Activated CD4-positive, alpha-beta T cell treated with anti-CD3 and anti-CD28 coated beads for 24 hours (primary cell): ENCODE measurements around the gene CELF4.

Experiments
- DNase-seq, 2 donors: peaks; one replicate each; pipeline ENCODE4 v3.0.0-alpha.2; 2020; ENCODE audit warnings: low read depth in 2 of 2

CELF4 gene

GRCh38 chr18:37258131-37258530 lies 307.5 kb downstream of the CELF4 start:
- no peak for DNase-seq

DNA sequence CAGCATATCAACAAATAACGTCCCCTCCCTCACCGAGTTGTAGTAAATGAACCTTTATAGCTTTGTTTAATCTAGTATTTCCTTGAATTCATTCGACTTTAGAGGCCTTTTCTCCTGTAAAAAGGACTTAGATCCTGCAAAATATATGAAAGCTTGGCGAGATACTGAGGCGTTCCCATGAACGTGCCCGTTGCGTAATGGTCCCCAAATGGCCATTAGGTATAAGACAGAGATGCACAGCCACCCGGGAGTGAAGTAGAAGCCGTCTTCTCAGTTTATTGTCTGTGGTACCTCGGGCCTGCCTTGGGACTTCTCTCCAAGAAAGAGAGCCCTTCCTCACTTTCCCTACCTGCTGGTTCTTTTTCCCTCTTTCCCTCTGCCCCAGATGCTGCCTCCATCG lies 310.6 kb downstream of the CELF4 start:
- DNase-seq, result no peak

GRCh38 chr18:37254236-37254754 lies 311.3 kb downstream of the CELF4 start:
- DNase-seq, result no peak

- no peak for DNase-seq
Observed at GRCh38 chr18:37253394-37254235, 312.0 kb downstream of the CELF4 start.

DNA sequence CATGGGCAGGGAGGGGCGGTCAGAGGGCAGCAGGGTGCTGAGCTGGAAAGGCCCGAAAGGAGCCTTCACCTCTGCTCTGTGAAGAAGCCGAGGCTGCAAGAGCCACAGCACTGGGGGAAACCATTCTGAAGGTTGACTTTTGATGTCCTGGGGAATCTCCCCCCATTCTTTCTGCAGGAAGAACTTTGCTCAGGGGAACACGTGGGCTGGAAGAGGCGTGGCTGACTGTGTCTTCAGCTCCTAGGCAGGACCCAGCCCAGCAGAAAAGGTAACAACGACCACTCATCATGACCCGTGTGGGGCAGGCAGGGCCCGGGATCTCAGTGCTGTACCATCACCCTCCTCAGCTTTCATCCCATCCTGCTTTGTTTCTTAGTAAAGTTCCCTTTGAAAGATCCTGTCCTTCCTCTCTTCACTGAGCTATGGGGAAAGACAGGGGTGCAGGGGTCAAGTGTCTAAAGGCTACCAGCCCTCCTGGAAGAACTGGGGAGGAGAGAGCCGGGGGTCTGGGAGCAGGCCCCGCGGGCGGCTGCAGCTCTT lies 312.7 kb downstream of the CELF4 start:
- no peak for DNase-seq

DNA sequence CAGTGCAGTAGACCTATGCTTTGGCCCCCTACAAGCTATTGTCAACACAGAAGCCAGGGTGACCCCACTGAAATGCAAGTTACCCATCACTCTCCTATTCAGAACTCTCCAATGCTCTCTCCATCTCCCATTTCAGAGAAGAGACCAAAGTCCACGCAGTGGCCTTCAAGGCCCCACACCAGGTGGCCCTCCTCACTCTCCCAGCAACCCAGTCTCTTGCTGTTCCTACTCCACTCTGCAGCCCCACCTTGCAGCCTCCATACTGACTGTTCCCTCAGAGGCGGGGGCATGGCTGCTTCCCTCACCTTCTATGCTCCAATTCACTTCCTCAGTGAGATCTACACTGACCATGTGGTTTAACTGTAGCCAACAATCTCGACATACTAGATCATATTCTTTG lies 313.3 kb downstream of the CELF4 start:
- no peak for DNase-seq

DNA sequence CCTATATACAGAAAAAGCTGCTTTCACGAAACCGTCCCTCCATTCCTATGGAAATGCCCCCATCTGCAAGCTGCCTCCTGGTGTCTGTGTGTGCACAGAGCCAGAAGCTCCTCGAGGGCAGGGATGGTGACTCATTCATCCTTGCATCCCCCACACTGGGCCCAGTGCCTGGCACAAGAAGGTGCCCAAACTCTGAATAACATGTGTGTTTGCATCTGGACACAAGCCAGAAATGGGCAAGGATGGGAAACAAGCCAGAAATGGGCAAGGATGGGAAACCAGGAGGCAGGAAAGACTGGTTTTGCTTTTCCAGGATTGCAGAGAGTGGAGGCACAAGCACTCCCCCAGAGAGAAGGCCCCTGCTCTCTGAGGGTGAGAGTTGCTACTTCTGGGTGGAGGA lies 313.9 kb downstream of the CELF4 start:
- no peak for DNase-seq

DNA sequence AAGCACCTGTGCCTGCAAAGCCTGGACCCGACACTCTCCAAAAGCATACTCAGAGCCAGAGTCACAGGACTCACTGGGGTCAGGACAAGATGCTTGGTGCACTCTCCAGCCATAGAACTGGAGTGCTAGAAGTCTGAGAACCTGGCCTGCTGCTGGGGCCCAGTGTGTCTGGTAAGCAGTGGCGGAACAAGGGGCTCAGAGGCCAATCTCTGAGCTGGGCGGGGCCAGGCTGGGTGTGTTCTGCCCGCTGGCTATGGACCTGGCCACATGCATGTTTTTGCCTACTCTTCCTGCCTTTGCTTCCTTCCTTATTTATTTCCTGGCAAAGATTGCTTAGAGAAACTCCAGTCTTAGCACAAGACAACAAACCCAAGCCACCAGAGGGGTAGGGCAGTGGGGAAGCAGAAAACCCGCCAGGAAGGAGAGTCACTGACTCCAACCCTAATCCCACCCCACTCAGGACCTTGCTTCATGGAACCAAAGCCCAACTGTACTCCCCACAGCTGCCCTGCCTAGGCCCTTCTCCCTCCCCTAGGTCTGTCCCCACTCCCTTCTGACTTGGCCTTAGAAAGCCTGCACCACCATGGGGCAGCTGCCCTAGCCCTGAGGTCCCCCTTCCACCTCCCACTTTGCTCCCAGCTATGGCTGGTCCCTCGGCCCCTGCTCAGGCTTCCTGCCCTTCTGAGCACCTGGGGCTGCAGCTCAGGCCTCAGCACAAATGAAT lies 315.5 kb downstream of the CELF4 start:
- DNase-seq, result no peak

- no peak for DNase-seq
Observed at GRCh38 chr18:37249171-37249886, 316.3 kb downstream of the CELF4 start.

- no peak for DNase-seq
Observed at GRCh38 chr18:37248281-37248680, 317.3 kb downstream of the CELF4 start.

GRCh38 chr18:37247497-37248161 lies 318.0 kb downstream of the CELF4 start:
- no peak for DNase-seq

DNA sequence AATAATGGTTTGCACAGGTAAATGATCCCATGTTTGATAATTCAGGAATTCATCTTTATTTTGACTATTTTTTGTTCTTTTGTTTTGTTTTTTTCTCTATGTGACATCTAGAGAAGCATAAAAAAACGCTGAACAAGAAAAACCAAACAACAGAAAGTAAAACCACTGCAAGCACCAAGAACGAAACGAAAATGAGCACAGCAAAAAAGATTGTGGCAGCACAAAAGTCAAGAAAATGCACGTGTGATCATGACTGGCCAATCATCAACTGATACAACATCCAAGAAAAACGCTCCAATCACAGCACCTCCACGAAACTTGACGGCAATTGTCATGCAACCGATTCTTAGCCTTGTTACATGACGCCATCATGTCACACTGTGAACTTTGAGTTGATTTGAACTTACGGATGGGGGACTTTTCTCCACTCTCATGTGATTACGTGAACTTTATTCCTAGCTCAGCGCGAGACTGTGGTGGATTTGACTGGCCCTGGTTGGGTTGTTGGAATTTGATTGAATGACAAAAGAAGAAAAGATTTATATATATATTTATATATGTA lies 318.7 kb downstream of the CELF4 start:
- DNase-seq, result no peak

DNA sequence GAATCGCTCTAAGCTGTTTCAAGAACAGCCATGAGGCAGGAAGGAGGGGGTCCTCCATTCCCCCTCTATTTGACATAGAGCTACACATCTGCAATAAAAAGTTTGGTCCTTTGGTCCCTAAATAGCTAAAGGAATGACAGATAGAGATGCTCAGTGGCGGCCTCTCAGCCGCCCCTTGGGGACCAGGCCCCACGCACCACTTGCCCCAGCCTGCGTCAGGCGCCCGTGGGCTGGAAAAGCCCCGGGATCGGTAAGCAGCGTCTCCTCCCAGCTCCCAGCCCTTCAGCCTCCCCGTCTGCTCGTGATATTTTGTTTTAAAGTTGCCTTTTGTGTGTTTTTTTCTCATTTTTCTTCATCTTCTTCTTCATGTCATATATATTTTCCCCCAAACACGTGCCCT lies 321.0 kb downstream of the CELF4 start:
- DNase-seq, result no peak

DNA sequence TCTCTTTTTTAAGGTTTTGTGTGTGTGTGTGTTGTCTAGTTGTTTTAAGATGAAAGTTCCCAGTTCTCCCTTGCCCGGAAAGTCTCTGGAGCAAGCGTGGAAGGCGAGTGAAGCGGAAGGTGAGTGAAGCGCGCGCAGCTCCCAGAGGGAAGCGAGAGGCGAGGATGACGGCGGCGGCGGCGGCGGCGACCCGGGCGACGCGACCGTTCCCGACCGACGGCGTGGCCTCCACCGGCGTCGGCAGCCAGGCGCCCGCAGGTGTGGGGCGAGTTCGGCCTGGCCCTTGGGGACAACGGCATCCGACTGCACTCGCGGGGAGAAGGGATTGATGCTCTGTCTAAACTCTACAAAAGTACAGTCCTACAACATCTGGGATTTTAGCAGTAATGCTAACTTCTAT lies 321.9 kb downstream of the CELF4 start:
- no peak for DNase-seq

DNA sequence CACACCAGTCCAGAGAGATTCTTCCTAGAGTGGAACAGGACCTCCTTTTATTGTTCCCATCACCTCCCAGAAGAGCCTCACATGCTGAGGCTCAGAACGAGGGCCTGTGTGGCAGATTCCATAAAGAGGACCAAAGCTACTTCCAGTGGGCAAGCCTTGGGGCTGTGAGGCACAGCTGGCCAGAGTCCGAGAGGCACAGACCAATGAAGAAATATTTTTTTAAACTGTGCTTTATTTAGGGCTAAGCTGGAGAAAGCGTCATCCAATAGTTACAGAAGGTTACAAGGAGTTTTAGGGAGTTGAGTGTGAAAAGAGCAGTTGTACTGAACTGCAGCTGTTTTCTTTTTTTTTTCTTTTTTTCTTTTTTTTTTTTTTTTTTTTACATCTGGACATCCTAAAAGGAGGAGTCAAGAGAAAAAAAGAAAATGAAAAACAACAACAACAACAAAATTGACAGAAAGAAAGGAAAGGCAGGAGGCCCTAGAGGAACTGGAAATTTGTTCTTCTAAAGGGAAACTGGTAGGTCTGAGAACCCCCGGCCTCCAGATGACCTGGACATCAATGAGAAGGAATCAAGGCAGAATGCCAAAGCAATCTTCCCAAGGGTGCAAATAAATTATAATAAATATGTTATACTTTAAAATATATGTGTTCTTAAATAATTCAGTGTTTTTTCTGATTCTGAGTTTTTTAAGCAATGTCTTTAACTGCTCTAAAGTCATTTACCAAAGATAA lies 322.6 kb downstream of the CELF4 start:
- DNase-seq, result no peak

DNA sequence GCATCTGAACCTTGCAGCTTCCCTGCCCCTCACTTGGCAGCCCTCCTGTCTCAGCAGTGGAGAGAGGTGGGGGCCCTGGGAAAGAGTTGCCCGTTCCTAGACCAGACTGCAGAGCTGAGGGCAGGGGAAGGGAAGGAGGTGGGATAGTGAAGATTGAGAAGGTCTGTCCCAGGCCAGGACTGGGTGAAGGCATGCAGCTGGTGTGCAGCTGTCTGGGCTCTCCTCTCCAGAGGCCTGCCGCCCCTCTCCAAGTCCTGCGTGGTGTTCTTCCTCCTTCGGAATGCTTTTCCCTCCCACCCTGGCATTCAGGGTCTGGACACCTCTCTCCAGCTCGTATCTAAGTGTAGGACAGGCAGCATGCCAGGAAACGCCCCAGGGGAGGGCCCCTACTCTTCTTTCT lies 323.5 kb downstream of the CELF4 start:
- no peak for DNase-seq

DNA sequence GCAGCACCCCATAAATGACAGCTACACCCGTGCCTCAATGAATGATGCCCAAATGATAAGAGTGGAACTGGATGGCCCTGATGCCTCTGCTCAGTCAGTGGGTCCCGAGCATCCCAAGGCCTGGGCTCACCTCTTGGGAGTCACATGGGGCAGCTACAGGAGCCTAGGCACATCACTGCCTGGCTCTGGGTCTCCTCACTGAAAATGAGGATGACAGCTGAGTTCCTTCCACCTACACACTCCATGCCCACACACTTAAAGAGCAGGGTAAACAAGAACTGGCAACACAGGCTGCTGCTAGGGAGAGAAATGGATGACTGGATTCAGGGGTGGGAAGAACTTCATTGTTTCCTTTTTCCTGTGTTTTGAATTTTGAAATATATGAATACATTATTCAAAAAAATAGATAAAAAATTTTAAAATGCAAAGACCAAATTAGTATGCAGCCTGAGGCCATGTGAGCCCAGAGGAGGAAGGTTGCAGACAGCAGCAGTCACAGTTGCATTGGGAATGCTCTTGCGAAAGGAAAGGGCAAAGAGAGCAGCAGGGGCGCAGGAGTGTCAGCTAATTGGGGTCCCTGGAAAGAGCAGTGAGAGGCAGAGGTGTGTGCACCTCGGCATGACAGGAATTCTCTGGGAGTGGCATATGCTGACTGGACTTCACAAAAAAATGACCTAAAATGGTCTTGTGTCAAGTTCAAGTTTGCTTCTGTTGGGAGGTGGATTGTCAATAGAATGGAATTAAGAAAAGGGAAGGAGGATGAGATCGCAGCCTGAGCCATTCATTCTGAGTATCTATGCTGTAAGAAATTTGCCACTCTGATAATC lies 327.1 kb downstream of the CELF4 start:
- DNase-seq, result no peak

DNA sequence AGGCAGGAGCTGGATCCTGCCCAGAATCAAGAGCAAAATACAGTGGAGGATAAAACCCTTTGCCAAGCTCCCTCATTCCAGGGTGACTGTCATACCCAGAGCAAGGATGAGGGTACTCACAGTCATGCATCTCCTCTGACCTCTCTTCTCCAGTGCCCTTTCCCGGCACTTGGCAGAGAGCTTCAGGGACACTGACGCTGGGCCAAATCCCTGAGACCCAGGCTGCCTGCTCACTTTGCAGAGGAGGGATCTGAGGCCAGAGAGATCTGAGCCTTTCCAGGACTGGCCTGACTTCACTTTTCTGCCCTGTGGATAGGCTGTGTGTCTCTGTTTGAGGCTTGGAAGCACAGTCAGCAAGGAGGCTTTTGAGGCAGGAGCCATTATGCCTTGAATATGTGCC lies 330.0 kb downstream of the CELF4 start:
- no peak for DNase-seq

DNA sequence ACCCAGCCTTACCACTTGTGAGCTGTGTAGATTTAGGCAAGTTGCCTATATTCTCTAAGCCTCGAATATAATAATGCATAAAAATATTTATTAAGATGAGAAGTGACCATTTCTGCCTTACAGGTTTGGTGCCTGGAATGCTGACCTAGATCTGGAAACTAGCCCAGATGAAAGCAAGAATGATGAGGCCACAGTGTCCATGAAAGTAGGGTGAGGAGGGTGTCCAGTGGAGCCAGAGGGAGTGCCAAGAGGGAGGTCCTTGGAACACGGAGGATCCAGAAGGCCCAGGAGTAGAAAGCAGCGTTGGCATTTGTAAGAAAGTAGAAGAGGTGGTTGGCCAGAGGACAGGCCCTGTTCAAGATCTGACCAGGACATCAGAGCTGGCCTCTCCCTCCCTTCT lies 334.3 kb downstream of the CELF4 start:
- DNase-seq, result no peak

DNA sequence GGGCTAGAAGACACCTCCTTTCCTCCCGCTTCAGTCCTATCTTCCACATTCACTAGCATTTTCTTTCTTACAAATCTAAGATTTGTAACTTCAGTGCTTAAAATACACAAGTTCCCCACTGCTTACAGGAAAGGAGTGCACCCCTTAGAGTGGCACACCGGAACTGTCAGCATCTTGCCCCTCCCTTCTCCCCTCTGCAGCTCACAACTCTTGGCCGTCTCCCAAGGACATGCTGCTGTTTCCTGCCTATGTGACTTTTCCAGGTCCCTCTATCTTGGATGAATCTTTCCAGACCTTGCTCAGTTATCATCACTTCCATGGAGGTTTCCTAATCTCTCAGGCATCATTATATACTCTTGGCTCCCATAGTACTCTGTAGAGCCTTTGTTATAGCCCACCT lies 334.8 kb downstream of the CELF4 start:
- DNase-seq, result no peak
